Measurements from ENCODE around the gene SCNN1G. TPM values are rescaled to one million over a fixed set of nuclear protein-coding genes. Genes with fewer than 3 reads are reported as not detected.

The SCNN1G gene
- total and polyA plus RNA-seq, 4 donors = not detected

GRCh38 chr16:23257682-23258081 lies 75.1 kb downstream of the SCNN1G start:
- DNase-seq (ENCODE audit: low spot score) = no peak
- 59% methylated on average over 1 of the region's 1 CpG for WGBS

GRCh38 chr16:23258919-23259237 lies 76.3 kb downstream of the SCNN1G start:
- Histone ChIP-seq H3K9ac (ENCODE audit: low read depth in 1 of 2, low read length in 2 of 2) (no peak overlapping the region), H3K4me1 (ENCODE audit: control insufficient read depth in 4 of 4, insufficient read depth in 4 of 4, low read length in 3 of 4) (no peaks in the 10 kb centered on the region), H3K9me3 (ENCODE audit: control insufficient read depth in 4 of 4, low read length in 3 of 4) (no peaks in the 10 kb centered on the region), H3K36me3 (ENCODE audit: control insufficient read depth in 4 of 4, insufficient read depth in 3 of 4, low read depth in 1 of 4, low read length in 3 of 4) (no peaks in the 10 kb centered on the region), H3K4me3 (ENCODE audit: low read depth in 1 of 3, low read length in 3 of 3) (no peak overlapping the region), H3K27ac (ENCODE audit: low read depth in 1 of 2, low read length in 2 of 2) (no peak overlapping the region), H3K27me3 (ENCODE audit: control insufficient read depth in 4 of 4, insufficient read depth in 4 of 4, low read length in 3 of 4) (no peaks in the 10 kb centered on the region)
- WGBS = 60% methylated on average over 2 of the region's 2 CpGs
- no peak for DNase-seq (ENCODE audit: low spot score)
- TF ChIP-seq REST (IDR thresholded peaks at IDR 0.05) = no peak
- no peak for TF ChIP-seq NR2F2 (IDR thresholded peaks at IDR 0.05)
- TF ChIP-seq CTCF (IDR thresholded peaks at IDR 0.05; ENCODE audit: low read depth, low read length, missing input control) = no peak
- no peak for TF ChIP-seq ATF3 (IDR thresholded peaks at IDR 0.05)
- TF ChIP-seq EGR1 (IDR thresholded peaks at IDR 0.05; ENCODE audit: low read depth in 2 of 2) = no peak

More at GRCh38 chr16:23257682-23258081, 75.1 kb downstream of the SCNN1G start:
- Histone ChIP-seq H3K36me3 (ENCODE audit: control insufficient read depth in 4 of 4, insufficient read depth in 3 of 4, low read depth in 1 of 4, low read length in 3 of 4) (no peaks in the 10 kb centered on the region), H3K9me3 (ENCODE audit: control insufficient read depth in 4 of 4, low read length in 3 of 4) (no peaks in the 10 kb centered on the region), H3K27me3 (ENCODE audit: control insufficient read depth in 4 of 4, insufficient read depth in 4 of 4, low read length in 3 of 4) (no peaks in the 10 kb centered on the region), H3K27ac (ENCODE audit: low read depth in 1 of 2, low read length in 2 of 2) (no peak overlapping the region), H3K4me3 (ENCODE audit: low read depth in 1 of 3, low read length in 3 of 3) (no peak overlapping the region), H3K9ac (ENCODE audit: low read depth in 1 of 2, low read length in 2 of 2) (no peak overlapping the region), H3K4me1 (ENCODE audit: control insufficient read depth in 4 of 4, insufficient read depth in 4 of 4, low read length in 3 of 4) (no peaks in the 10 kb centered on the region)
- no peak for TF ChIP-seq ATF3 (IDR thresholded peaks at IDR 0.05)
- no peak for TF ChIP-seq MAX (IDR thresholded peaks at IDR 0.05)
- no peak for TF ChIP-seq CTCF (IDR thresholded peaks at IDR 0.05; ENCODE audit: low read depth, low read length, missing input control)
- no peak for TF ChIP-seq FOXA2 (IDR thresholded peaks at IDR 0.05)
- TF ChIP-seq REST (IDR thresholded peaks at IDR 0.05) = no peak
- no peak for TF ChIP-seq NR2F2 (IDR thresholded peaks at IDR 0.05)
- no peak for TF ChIP-seq HNF4A (conservative IDR thresholded peaks at IDR 0.05)
- TF ChIP-seq EGR1 (IDR thresholded peaks at IDR 0.05; ENCODE audit: low read depth in 2 of 2) = no peak
- TF ChIP-seq JUND (IDR thresholded peaks at IDR 0.05) = no peak
